ENCODE results near the gene ARMC8. TPM values are rescaled to one million over a fixed set of nuclear protein-coding genes. Genes with fewer than 3 reads are reported as not detected.

The ARMC8 gene
- total RNA-seq, 1 donor from 2014 or later, result 54.4 TPM

GRCh38 chr3:138260611-138261010 is 73.5 kb downstream of the ARMC8 start:
- Mint-ChIP-seq H3K27ac (ENCODE audit: unreplicated experiment) (no peak overlapping the region), H3K4me3 (ENCODE audit: unreplicated experiment) (no peak overlapping the region), H3K36me3 (ENCODE audit: unreplicated experiment) (no peaks in the 10 kb centered on the region), H3K4me1 (ENCODE audit: low read depth, unreplicated experiment) (no peaks in the 10 kb centered on the region), H3K27me3 (ENCODE audit: unreplicated experiment) (no peaks in the 10 kb centered on the region), H3K9me3 (ENCODE audit: unreplicated experiment) (peaks cover 2% of the 10 kb centered on the region)
- no peak for TF ChIP-seq CTCF (IDR thresholded peaks at IDR 0.05; ENCODE audit: partially characterized antibody, unreplicated experiment)
- DNase-seq, result no peak

GRCh38 chr3:138263104-138263503 is 76.0 kb downstream of the ARMC8 start:
- Mint-ChIP-seq H3K4me3 (ENCODE audit: unreplicated experiment) (no peak overlapping the region), H3K27ac (ENCODE audit: unreplicated experiment) (no peak overlapping the region), H3K27me3 (ENCODE audit: unreplicated experiment) (no peaks in the 10 kb centered on the region), H3K9me3 (ENCODE audit: unreplicated experiment) (peaks cover 2% of the 10 kb centered on the region), H3K36me3 (ENCODE audit: unreplicated experiment) (no peaks in the 10 kb centered on the region), H3K4me1 (ENCODE audit: low read depth, unreplicated experiment) (no peaks in the 10 kb centered on the region)
- TF ChIP-seq CTCF (IDR thresholded peaks at IDR 0.05; ENCODE audit: partially characterized antibody, unreplicated experiment), result no peak
- no peak for DNase-seq

- no peak for TF ChIP-seq CTCF (IDR thresholded peaks at IDR 0.05; ENCODE audit: partially characterized antibody, unreplicated experiment)
- Mint-ChIP-seq H3K4me3 (ENCODE audit: unreplicated experiment) (no peak overlapping the region), H3K27ac (ENCODE audit: unreplicated experiment) (no peak overlapping the region), H3K9me3 (ENCODE audit: unreplicated experiment) (peaks cover 2% of the 10 kb centered on the region), H3K36me3 (ENCODE audit: unreplicated experiment) (no peaks in the 10 kb centered on the region), H3K4me1 (ENCODE audit: low read depth, unreplicated experiment) (no peaks in the 10 kb centered on the region), H3K27me3 (ENCODE audit: unreplicated experiment) (no peaks in the 10 kb centered on the region)
- DNase-seq, result no peak
These were observed 78.6 kb downstream of the ARMC8 start for GRCh38 chr3:138265745-138266144.

GRCh38 chr3:138267083-138267482 is 80.0 kb downstream of the ARMC8 start:
- Mint-ChIP-seq H3K9me3 (ENCODE audit: unreplicated experiment) (no peaks in the 10 kb centered on the region), H3K27me3 (ENCODE audit: unreplicated experiment) (no peaks in the 10 kb centered on the region), H3K36me3 (ENCODE audit: unreplicated experiment) (no peaks in the 10 kb centered on the region), H3K4me3 (ENCODE audit: unreplicated experiment) (no peak overlapping the region), H3K27ac (ENCODE audit: unreplicated experiment) (no peak overlapping the region), H3K4me1 (ENCODE audit: low read depth, unreplicated experiment) (no peaks in the 10 kb centered on the region)
- DNase-seq, result no peak
- no peak for TF ChIP-seq CTCF (IDR thresholded peaks at IDR 0.05; ENCODE audit: partially characterized antibody, unreplicated experiment)

GRCh38 chr3:138270245-138270644 is 83.1 kb downstream of the ARMC8 start:
- no peak overlapping the region for H3K4me3 Mint-ChIP-seq (ENCODE audit: unreplicated experiment)
- no peak for DNase-seq
- no peaks in the 10 kb centered on the region for H3K36me3 Mint-ChIP-seq (ENCODE audit: unreplicated experiment)
- H3K27ac Mint-ChIP-seq (ENCODE audit: unreplicated experiment), result no peak overlapping the region
- no peaks in the 10 kb centered on the region for H3K9me3 Mint-ChIP-seq (ENCODE audit: unreplicated experiment)
- no peaks in the 10 kb centered on the region for H3K4me1 Mint-ChIP-seq (ENCODE audit: low read depth, unreplicated experiment)
- no peaks in the 10 kb centered on the region for H3K27me3 Mint-ChIP-seq (ENCODE audit: unreplicated experiment)
- TF ChIP-seq CTCF (IDR thresholded peaks at IDR 0.05; ENCODE audit: partially characterized antibody, unreplicated experiment), result no peak
